HEK293 (cell line): ENCODE results near the gene PSAT1.

ENCODE experiments used
- CTCF ChIA-PET: fragments of 350-600 bp; formaldehyde crosslinking; extraction: SDS; loops from one replicate; lab custom pipeline; 2021; ENCODE audit warnings: antibody characterized with exemption; lab: Yijun Ruan, JAX
- POLR2A ChIA-PET: fragments of 300-600 bp; formaldehyde crosslinking; extraction: SDS; loops from one replicate; lab custom pipeline; 2020; ENCODE audit warnings: antibody characterized with exemption, inconsistent platforms; lab: Yijun Ruan, JAX
- H3K27ac ChIP-seq: fragments of 200-500 bp; sonication (Bioruptor generic); 2 replicates; pipeline ENCODE4 v1.5.1; 2014; ENCODE audit warnings: low read depth, low read length, control low read depth, inconsistent platforms; ENCODE audit errors: extremely low read depth
- H3K36me3 ChIP-seq, 2 experiments: fragments of 200-500 bp in 1 of 2; sonication (Bioruptor generic) in 1 of 2; 1 replicate in 1 of 2; 2 replicates in 1 of 2; pipeline ENCODE4 v1.5.1; 2014 to 2017; ENCODE audit warnings: inconsistent platforms in 2 of 2, low read length in 2 of 2; ENCODE audit not compliant: control insufficient read depth in 2 of 2, insufficient read depth in 1 of 2
- H3K4me1 ChIP-seq: fragments of 200-500 bp; sonication (Bioruptor generic); 2 replicates; pipeline ENCODE4 v1.5.1; 2014; ENCODE audit warnings: mild to moderate bottlenecking, low read length, inconsistent platforms; ENCODE audit not compliant: control insufficient read depth, insufficient read depth
- H3K4me3 ChIP-seq: 2 replicates; pipeline ENCODE4 v1.5.1; 2011; ENCODE audit warnings: low read depth, mild to moderate bottlenecking, control low read depth, low read length, moderate library complexity
- H3K9me3 ChIP-seq: fragments of 200-500 bp; sonication (Bioruptor generic); 2 replicates; pipeline ENCODE4 v1.5.1; 2014; ENCODE audit warnings: low read depth, low read length, inconsistent platforms; ENCODE audit not compliant: control insufficient read depth, insufficient read depth
- GLIS1 ChIP-seq: fragments of 450-650 bp; formaldehyde crosslinking; IDR thresholded peaks from 2 replicates; pipeline ENCODE4 v1.5.1; 2016; ENCODE audit warnings: missing biosample characterization, missing genetic modification characterization
- GLIS2 ChIP-seq: fragments of 450-650 bp; formaldehyde crosslinking; IDR thresholded peaks from 2 replicates; pipeline ENCODE4 v1.5.1; 2016; ENCODE audit warnings: missing biosample characterization, missing genetic modification characterization
- INSM2 ChIP-seq: fragments of 450-650 bp; formaldehyde crosslinking; IDR thresholded peaks from 2 replicates; pipeline ENCODE4 v1.5.1; 2016; ENCODE audit warnings: missing biosample characterization, missing genetic modification characterization
- MEIS1 ChIP-seq: sonication (generic); formaldehyde crosslinking; IDR thresholded peaks from 2 replicates; pipeline ENCODE4 v1.8.1; 2022; ENCODE audit warnings: missing genetic modification reagents, mild to moderate bottlenecking, borderline replicate concordance
- PATZ1 ChIP-seq: fragments of 450-650 bp; formaldehyde crosslinking; IDR thresholded peaks from 2 replicates; pipeline ENCODE4 v1.5.1; 2016; ENCODE audit warnings: missing biosample characterization, missing genetic modification characterization
- ZNF112 ChIP-seq: fragments of 450-650 bp; formaldehyde crosslinking; IDR thresholded peaks from 2 replicates; pipeline ENCODE4 v1.5.0; 2017; ENCODE audit warnings: missing biosample characterization, missing genetic modification characterization
- ZNF16 ChIP-seq: fragments of 450-650 bp; formaldehyde crosslinking; IDR thresholded peaks from 2 replicates; pipeline ENCODE4 v1.5.1; 2016; ENCODE audit warnings: low read depth, missing biosample characterization, missing genetic modification characterization
- ZNF280D ChIP-seq: fragments of 450-650 bp; formaldehyde crosslinking; IDR thresholded peaks from 2 replicates; pipeline ENCODE4 v1.5.1; 2016; ENCODE audit warnings: missing biosample characterization, missing genetic modification characterization
- ZNF324 ChIP-seq: fragments of 450-650 bp; formaldehyde crosslinking; IDR thresholded peaks from 2 replicates; pipeline ENCODE4 v1.5.1; 2016; ENCODE audit warnings: missing biosample characterization, missing genetic modification characterization
- ZNF335 ChIP-seq: fragments of 450-650 bp; formaldehyde crosslinking; conservative IDR thresholded peaks from 2 replicates; pipeline ENCODE4 v1.5.1; 2016; ENCODE audit warnings: missing biosample characterization, missing genetic modification characterization
- ZNF426 ChIP-seq: fragments of 450-650 bp; formaldehyde crosslinking; IDR thresholded peaks from 2 replicates; pipeline ENCODE4 v1.5.1; 2017; ENCODE audit warnings: missing biosample characterization, missing genetic modification characterization, mild to moderate bottlenecking, inconsistent platforms, moderate library complexity
- ZNF580 ChIP-seq: fragments of 450-650 bp; formaldehyde crosslinking; IDR thresholded peaks from 2 replicates; pipeline ENCODE4 v1.5.1; 2016; ENCODE audit warnings: missing biosample characterization, missing genetic modification characterization
- ZNF692 ChIP-seq: fragments of 450-650 bp; formaldehyde crosslinking; IDR thresholded peaks from 2 replicates; pipeline ENCODE4 v1.5.1; 2016; ENCODE audit warnings: missing biosample characterization, missing genetic modification characterization
- ZNF76 ChIP-seq: fragments of 450-650 bp; formaldehyde crosslinking; IDR thresholded peaks from 2 replicates; pipeline ENCODE4; 2016; ENCODE audit warnings: low read depth, missing biosample characterization, missing genetic modification characterization, borderline replicate concordance
- ZSCAN16 ChIP-seq: fragments of 450-650 bp; formaldehyde crosslinking; IDR thresholded peaks from 2 replicates; pipeline ENCODE4 v1.5.1; 2016; ENCODE audit warnings: missing biosample characterization, missing genetic modification characterization
- ZSCAN23 ChIP-seq: fragments of 450-650 bp; formaldehyde crosslinking; IDR thresholded peaks from 2 replicates; pipeline ENCODE4 v1.5.1; 2016; ENCODE audit warnings: missing biosample characterization, missing genetic modification characterization

Gene PSAT1

GRCh38 chr9:78298046-78298765, 1.3 kb downstream of the PSAT1 start:
- 0 out of 2 replicates have a peak, but pooled peaks cover 6% of the 10 kb centered on the region for H3K4me1 ChIP-seq
- H3K4me3 ChIP-seq, result peak overlapping the region; percentile 64
- H3K27ac ChIP-seq, result no peak overlapping the region; the same call in 1 of the 2 replicates
- TF ChIP-seq ZNF692 (tag by site-specific recombination) (peak; percentile 46; the same call in 1 of the 2 replicates), PATZ1 (tag by site-specific recombination) (0 out of 2 replicates have a peak, but pooled peaks have one; percentile 13), MEIS1 (no peak)
- CTCF ChIA-PET, result interaction anchor here (0.6 to 2.2 kb wide), 8 partner anchors 13 to 211 kb away, joined by 3 to 6 read pairs (median 4); no protein-coding TSS in a partner anchor
- no peaks in the 10 kb centered on the region for H3K9me3 ChIP-seq
- H3K36me3 ChIP-seq, result peaks cover 5 to 28% of the 10 kb centered on the region in 2 experiments
- POLR2A ChIA-PET, result interaction anchor here (0.7 to 3.3 kb wide), 10 partner anchors 14 to 853 kb away, joined by 3 to 70 read pairs (median 24); partner anchors contain the start of gene CEP78

- TF ChIP-seq ZNF580 (tag by site-specific recombination), result no peak
- TF ChIP-seq ZNF324 (tag by site-specific recombination), result no peak
- TF ChIP-seq ZNF76 (tag by site-specific recombination), result no peak
- TF ChIP-seq INSM2 (tag by site-specific recombination), result no peak
- no peak for TF ChIP-seq ZNF426 (tag by site-specific recombination)
- no peak for TF ChIP-seq ZNF335 (tag by site-specific recombination)
- TF ChIP-seq ZNF16 (tag by site-specific recombination), result no peak
- no peak for TF ChIP-seq ZSCAN23 (tag by site-specific recombination)
- no peak for TF ChIP-seq ZSCAN16 (tag by site-specific recombination)
- TF ChIP-seq GLIS2 (tag by site-specific recombination), result no peak
- no peak for TF ChIP-seq GLIS1 (tag by site-specific recombination)
- TF ChIP-seq ZNF112 (tag by site-specific recombination), result no peak
- no peak for TF ChIP-seq ZNF280D (tag by site-specific recombination)
- Histone ChIP-seq H3K4me1 (0 out of 2 replicates have a peak, but pooled peaks cover 6% of the 10 kb centered on the region), H3K27ac (no peak overlapping the region), H3K4me3 (no peak overlapping the region), H3K9me3 (no peaks in the 10 kb centered on the region), H3K36me3 (peaks cover 5 to 46% of the 10 kb centered on the region in 2 experiments)
- ChIA-PET POLR2A (interaction anchor here (0.7 kb wide), 1 partner anchor 41 kb away, joined by 5 read pairs; no protein-coding TSS in a partner anchor), CTCF (interaction anchor here (0.7 kb wide), 1 partner anchor 57 kb away, joined by 3 read pairs; no protein-coding TSS in a partner anchor)
These were observed 3.3 kb downstream of the PSAT1 start for GRCh38 chr9:78300209-78300608.
